ENCODE results near the gene ECT2. TPM values are rescaled to one million over a fixed set of nuclear protein-coding genes. Genes with fewer than 3 reads are reported as not detected.
"Not testable (repeated sequence)": the region's sequence is repeated elsewhere in the genome, so short reads cannot be mapped to it uniquely, and the experiment has no call there.

Gene ECT2
- total RNA-seq, 1 experiment from 2014 or later, result 43.9 TPM

DNA sequence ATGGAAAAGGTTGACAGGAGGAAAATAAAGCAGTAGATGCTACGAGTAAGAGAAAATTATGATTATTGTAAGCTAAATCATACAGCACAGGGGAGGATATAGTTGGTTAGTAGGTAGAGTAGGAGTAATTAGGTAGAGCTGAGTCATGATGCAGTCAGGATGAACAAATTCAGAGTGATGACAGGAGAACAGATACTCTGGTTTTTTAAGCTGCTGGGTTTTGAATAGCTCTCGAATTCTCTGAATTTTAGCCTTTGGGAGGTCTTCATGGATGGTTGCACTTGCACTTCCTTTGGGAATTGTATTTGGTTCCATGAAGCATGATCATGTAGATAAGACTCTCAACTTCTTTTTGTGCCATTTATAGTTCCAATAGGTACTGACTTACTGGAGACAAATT is 96.2 kb downstream of the ECT2 start:
- peak; percentile 2 to 28 for DNase-seq

DNA sequence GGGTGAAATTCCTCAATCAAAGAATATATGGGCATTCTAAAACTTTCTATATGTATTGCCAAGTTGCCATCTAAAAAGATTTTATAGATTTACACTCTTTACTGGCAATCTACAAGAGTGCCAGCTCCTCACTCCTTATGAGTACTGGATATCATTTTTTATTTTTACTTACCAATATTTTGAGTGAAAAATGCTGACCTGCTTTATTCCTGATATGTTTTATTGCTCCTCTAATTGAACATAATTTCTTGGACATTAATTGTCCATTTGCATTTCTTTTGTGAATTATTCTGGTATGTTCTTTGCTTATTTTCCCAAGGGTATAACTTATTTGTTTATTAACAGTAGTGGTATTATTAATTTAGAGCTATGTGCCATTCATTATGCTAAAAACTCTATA is 96.8 kb downstream of the ECT2 start:
- Histone ChIP-seq H3K9me3 (replicated peaks) (no peaks in the 10 kb centered on the region), H3K4me3 (no peak overlapping the region), H3K4me1 (no peaks in the 10 kb centered on the region), H3K27me3 (no peaks in the 10 kb centered on the region), H3K27ac (no peak overlapping the region), H3K36me3 (no peaks in the 10 kb centered on the region)
- DNase-seq, result no peak

More for the DNA sequence above, 96.2 kb downstream of the ECT2 start:
- no peaks in the 10 kb centered on the region for H3K36me3 ChIP-seq
- no peaks in the 10 kb centered on the region for H3K9me3 ChIP-seq (replicated peaks)
- no peaks in the 10 kb centered on the region for H3K27me3 ChIP-seq
- H3K4me1 ChIP-seq, result no peaks in the 10 kb centered on the region
- H3K27ac ChIP-seq, result peak overlapping the region; percentile 27; the same call in 1 of the 2 replicates
- no peak overlapping the region for H3K4me3 ChIP-seq

- DNase-seq, result peak in 1 of 2 experiments; percentile 4
- Histone ChIP-seq H3K27ac (no peak overlapping the region), H3K4me1 (no peaks in the 10 kb centered on the region), H3K27me3 (no peaks in the 10 kb centered on the region), H3K9me3 (replicated peaks) (no peaks in the 10 kb centered on the region), H3K4me3 (no peak overlapping the region), H3K36me3 (no peaks in the 10 kb centered on the region)
These were observed 98.4 kb downstream of the ECT2 start for GRCh38 chr3:172848910-172849309.

DNA sequence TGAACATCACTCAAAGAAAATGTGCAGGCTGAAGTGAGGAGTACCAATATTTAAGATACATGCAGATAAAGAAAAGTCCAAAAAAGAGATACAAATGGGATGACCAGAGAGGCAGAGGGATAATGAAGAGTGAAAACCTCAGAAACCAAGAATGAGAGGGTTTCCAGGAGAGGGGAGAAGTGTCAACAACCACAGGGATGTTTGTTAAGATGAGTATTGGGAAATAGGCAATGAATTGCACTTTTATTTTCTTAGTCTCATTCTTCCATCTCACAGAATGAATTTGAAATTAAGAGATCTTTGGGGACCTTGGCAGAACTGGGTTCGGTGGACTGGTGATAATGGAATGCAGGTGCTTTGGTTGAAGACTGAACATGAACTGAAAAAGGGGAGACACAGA is 102.5 kb downstream of the ECT2 start:
- Histone ChIP-seq H3K9me3 (replicated peaks) (no peaks in the 10 kb centered on the region), H3K4me1 (no peaks in the 10 kb centered on the region), H3K4me3 (no peak overlapping the region), H3K36me3 (no peaks in the 10 kb centered on the region), H3K27me3 (no peaks in the 10 kb centered on the region), H3K27ac (no peak overlapping the region)
- no peak for DNase-seq

- Histone ChIP-seq H3K27me3 (no peaks in the 10 kb centered on the region), H3K9me3 (replicated peaks) (no peaks in the 10 kb centered on the region), H3K4me1 (no peaks in the 10 kb centered on the region), H3K27ac (no peak overlapping the region), H3K36me3 (no peaks in the 10 kb centered on the region), H3K4me3 (no peak overlapping the region)
- DNase-seq, result no peak
These were observed 103.6 kb downstream of the ECT2 start for GRCh38 chr3:172853921-172854666.

DNA sequence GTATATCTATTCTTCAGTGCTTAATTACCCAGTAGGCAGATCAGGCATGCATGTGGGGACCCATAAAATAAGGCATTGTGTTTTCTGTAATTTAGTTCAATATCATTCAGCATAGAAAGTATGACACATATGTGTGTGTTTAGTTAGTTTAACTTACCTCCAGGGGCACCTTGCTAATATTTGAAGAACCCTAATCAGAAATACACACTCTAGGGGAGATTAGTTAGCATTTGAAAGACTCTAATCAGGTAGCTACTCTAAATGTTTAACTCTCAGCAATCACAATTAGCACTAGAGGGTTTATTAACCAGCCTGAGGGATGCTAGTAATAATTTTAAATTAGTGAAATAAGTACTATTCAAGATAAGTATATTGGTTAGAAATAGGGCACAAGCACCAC is 104.5 kb downstream of the ECT2 start:
- DNase-seq, result no peak
- Histone ChIP-seq H3K4me3 (no peak overlapping the region), H3K9me3 (replicated peaks) (no peaks in the 10 kb centered on the region), H3K4me1 (no peaks in the 10 kb centered on the region), H3K27me3 (no peaks in the 10 kb centered on the region), H3K27ac (no peak overlapping the region), H3K36me3 (no peaks in the 10 kb centered on the region)

GRCh38 chr3:172856795-172857742 is 106.5 kb downstream of the ECT2 start:
- no peak for DNase-seq
- H3K4me1 ChIP-seq, result no peaks in the 10 kb centered on the region
- no peaks in the 10 kb centered on the region for H3K36me3 ChIP-seq
- H3K27ac ChIP-seq, result no peak overlapping the region
- no peak overlapping the region for H3K4me3 ChIP-seq
- no peaks in the 10 kb centered on the region for H3K9me3 ChIP-seq (replicated peaks)
- H3K27me3 ChIP-seq, result no peaks in the 10 kb centered on the region

DNA sequence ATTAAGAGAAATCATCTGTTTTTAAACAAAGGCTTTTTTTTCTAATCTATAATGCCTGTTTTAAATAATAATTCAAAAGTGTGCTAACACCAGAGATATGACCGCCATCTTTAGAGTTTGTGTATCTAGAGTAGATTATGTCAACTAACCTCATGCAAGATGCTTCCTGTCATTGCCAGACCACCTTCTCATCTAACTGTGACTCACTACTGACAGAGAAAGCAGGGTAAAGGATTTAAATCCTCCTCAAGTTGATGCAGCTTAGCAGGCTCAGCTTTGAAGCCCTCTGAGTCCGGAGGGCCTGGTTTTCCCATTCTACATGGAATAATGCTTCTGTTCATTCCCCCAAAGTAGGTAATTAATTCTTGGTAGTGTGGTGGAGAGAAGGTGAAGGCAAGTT is 108.5 kb downstream of the ECT2 start:
- Histone ChIP-seq H3K9me3 (replicated peaks) (no peaks in the 10 kb centered on the region), H3K27me3 (no peaks in the 10 kb centered on the region), H3K4me1 (no peaks in the 10 kb centered on the region), H3K36me3 (no peaks in the 10 kb centered on the region), H3K27ac (no peak overlapping the region), H3K4me3 (no peak overlapping the region)
- no peak for DNase-seq

GRCh38 chr3:172866726-172867350 is 116.3 kb downstream of the ECT2 start:
- H3K4me1 ChIP-seq; H3K27ac ChIP-seq; DNase-seq; H3K9me3 ChIP-seq (replicated peaks); H3K36me3 ChIP-seq; H3K4me3 ChIP-seq; H3K27me3 ChIP-seq: not testable (repeated sequence)

DNA sequence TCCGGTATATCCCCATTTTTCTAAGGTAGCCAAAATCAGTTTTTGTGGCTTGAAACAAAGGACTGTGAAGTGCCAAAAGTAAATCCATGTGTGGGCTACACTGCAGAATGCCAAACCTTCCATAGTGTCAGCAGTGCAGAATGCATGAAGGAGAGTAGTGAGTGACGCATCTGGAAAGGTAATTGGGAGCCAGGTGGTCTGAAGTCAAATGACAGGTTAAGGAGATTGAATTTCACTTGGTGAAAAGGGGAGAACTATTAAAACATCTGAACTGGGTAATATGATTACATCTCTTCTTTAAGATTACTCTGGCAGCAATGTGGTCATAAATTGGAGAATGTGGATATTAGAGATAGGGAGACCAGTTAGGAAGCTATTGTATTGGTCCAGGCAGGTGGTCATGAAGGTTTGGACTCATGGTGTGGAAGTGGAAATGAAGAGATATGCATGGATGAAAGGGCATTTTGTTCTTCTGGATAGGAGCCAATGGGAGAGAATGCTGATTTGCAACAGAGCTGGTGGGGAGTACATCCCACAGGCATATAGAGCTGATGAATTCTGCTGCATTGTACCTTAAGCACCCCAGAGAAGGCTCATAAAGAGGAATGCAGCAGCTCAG is 118.2 kb downstream of the ECT2 start:
- Histone ChIP-seq H3K9me3 (replicated peaks) (no peaks in the 10 kb centered on the region), H3K4me3 (no peak overlapping the region), H3K4me1 (no peaks in the 10 kb centered on the region), H3K27me3 (no peaks in the 10 kb centered on the region), H3K27ac (no peak overlapping the region), H3K36me3 (no peaks in the 10 kb centered on the region)
- no peak for DNase-seq

DNA sequence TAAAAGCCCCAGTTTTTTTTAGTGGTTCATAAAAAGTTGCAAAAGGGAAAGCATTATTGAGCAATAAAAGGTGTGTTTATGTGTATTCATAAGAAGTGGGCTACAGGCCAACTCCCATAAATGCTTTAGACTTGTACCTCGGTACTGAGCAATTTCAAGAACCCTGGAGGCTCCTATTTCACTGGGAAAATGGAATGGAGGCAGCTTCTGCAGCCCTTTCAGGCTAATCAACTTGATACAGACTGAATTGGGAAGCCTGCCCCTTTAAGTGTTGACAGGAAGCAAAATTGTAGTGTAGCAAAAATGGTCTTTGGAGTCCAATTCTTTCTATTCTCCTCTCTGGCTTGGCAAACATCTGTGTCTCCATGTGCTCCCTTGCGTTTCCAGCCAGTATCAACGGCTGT is 118.8 kb downstream of the ECT2 start:
- no peak for DNase-seq

GRCh38 chr3:172869784-172870518 is 119.4 kb downstream of the ECT2 start:
- no peaks in the 10 kb centered on the region for H3K9me3 ChIP-seq (replicated peaks)
- H3K27ac ChIP-seq, result no peak overlapping the region
- H3K4me3 ChIP-seq, result no peak overlapping the region
- no peaks in the 10 kb centered on the region for H3K4me1 ChIP-seq
- no peak for DNase-seq
- no peaks in the 10 kb centered on the region for H3K36me3 ChIP-seq
- H3K27me3 ChIP-seq, result no peaks in the 10 kb centered on the region

More for the DNA sequence above, 118.8 kb downstream of the ECT2 start:
- no peaks in the 10 kb centered on the region for H3K27me3 ChIP-seq
- no peaks in the 10 kb centered on the region for H3K36me3 ChIP-seq
- no peaks in the 10 kb centered on the region for H3K9me3 ChIP-seq (replicated peaks)
- H3K4me3 ChIP-seq, result no peak overlapping the region
- H3K27ac ChIP-seq, result no peak overlapping the region
- no peaks in the 10 kb centered on the region for H3K4me1 ChIP-seq
